GM18907 (cell line): Measurements from ENCODE around the gene PHYHIPL.

ENCODE experiments used
- ATAC-seq: cut with Tn5 transposase; IDR thresholded peaks from one replicate; pipeline ENCODE4 v1.9.1; 2021; ENCODE audit warnings: mild to moderate bottlenecking, moderate library complexity; ENCODE audit not compliant: unreplicated experiment

Gene PHYHIPL

GRCh38 chr10:59252491-59252890 lies 76.0 kb downstream of the PHYHIPL start:
- no peak for ATAC-seq

- ATAC-seq, result no peak
These were observed 79.0 kb downstream of the PHYHIPL start for GRCh38 chr10:59255463-59255862.

DNA sequence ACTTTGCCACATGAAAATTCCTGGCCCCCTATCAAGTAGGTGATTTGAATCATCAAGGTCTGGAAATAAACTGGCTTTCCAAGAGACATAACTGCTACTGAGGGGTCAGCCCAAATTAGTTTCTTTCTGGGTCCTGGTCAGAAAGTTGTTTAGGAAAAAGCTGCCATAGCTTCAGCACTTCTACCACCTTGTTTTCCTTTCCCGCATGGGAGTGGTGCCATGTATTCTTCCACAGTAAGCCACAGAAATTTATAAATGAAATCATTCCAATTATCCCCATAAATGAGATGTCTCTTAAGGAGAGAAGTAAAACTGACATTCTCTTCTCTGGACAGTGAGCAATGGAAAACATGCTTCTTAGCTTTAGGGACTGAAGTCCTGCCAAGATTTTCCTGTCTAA lies 80.8 kb downstream of the PHYHIPL start:
- no peak for ATAC-seq

- no peak for ATAC-seq
These were observed 82.4 kb downstream of the PHYHIPL start for GRCh38 chr10:59258890-59259289.

GRCh38 chr10:59265141-59265540 lies 88.7 kb downstream of the PHYHIPL start:
- ATAC-seq, result no peak

DNA sequence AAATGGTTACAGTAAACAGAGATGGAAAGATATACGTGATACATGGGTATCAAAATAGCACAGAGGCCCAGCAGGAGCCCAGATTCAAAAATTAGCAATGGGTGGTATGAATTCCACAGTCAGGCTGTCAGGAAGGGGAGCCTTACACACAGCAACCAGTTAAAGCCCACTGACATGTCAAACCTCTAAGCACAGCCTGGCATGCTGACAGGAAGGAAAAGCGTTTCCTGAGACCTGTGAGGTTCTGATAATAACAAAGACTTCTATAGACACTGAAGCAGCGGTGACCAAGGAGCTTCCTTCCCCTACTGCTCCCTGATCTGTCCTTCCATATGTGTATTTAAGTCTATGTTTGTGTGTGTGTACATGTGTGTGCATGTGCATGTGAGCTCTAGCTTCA lies 89.9 kb downstream of the PHYHIPL start:
- ATAC-seq, result no peak

DNA sequence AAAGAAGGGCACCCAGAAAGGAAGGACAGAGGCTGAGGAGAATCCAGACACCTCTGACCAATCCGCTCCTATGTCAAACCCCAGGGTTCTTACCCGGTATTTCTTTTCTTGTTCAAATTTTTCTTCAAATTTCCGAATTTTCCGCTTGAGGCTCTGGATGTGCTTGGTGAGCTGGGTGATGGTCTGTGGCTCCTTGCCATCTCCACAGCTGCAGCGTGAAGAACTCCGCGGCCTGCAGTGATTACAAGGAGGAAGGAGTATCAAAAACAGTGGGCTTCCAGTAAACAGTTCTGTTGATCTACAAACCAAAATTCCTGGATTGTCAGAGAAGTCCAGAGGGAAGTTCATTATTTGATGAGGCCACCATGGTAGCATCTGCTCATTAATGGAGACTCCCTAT lies 92.0 kb downstream of the PHYHIPL start:
- no peak for ATAC-seq

DNA sequence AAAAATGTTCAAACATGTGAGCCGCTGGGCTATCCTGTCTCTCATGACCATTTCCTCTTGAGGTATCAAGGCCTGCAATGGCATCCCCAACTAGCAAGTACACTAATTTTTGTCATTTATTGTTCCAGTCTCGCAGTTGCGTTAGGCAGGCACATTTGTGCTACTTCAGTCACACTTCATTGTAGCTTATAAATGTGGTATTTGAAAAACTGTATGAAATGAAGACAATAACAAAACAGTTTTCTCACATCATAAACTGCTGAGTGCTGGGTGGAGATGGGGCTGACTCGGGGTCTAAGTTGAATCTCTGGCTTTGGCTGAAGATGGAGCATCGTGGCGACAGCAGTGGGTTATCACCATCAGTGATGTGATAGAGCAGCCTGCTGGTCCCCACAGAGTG lies 93.2 kb downstream of the PHYHIPL start:
- no peak for ATAC-seq

GRCh38 chr10:59270492-59270891 lies 94.0 kb downstream of the PHYHIPL start:
- ATAC-seq, result no peak

- ATAC-seq, result no peak
These were observed 94.7 kb downstream of the PHYHIPL start for GRCh38 chr10:59271160-59271559.

DNA sequence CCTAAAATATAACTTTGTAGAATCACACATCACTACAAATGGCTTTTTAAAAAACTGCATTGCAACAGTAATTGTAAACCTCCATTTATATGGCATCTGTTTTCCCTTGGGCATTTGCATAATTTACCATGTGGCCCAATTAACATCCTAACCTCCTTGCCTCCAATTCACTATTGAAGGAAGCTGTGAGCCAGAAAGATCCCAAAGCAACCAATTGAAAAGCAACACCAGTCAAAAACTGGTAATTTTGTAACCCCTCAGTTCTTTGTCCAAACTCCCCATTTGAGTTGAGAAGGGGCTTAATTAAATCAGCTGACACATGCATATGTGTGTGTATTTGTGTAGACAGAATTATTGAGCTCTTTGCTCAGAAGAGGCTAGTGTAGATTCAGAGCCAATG lies 95.6 kb downstream of the PHYHIPL start:
- ATAC-seq, result no peak

- no peak for ATAC-seq
These were observed 97.0 kb downstream of the PHYHIPL start for GRCh38 chr10:59273445-59273844.

DNA sequence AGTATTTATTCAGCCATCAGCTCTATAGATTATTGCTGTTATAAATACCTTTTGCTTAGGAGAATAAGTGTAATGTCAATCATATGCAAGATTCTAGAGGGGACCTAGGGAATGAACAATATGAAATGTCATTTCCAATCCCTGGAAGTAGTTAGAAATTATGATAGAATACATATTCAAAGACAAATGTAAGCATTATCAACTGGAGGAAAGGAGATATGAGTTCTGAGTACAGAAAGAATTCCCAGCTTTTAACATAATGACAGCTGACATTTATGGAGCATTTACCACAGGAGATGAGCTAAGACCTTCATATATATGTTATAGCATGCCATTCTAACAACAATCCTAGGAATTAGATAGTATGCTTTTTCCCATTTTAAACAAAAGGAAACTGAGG lies 99.7 kb downstream of the PHYHIPL start:
- no peak for ATAC-seq

DNA sequence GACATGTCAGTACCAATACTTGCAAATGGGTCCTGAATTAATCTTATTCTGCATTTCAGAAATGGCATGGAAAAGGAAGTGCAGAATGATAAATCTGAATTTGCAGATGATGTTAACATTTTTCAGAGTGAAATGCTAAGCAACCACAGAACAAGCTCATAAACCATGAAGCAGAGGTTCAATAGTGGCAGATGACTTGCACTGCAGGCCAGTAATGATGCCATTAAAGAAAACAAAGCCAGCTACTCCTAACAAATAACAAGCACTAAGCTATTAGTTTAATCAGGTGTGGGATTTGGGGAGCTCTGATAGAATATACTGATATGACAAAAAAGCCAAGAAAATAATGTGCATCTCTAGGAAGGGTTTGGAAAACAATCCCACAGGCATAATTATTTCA lies 100.5 kb downstream of the PHYHIPL start:
- ATAC-seq, result no peak

GRCh38 chr10:59279476-59279875 lies 103.0 kb downstream of the PHYHIPL start:
- ATAC-seq, result no peak

- no peak for ATAC-seq
These were observed 103.6 kb downstream of the PHYHIPL start for GRCh38 chr10:59279991-59280505.

- no peak for ATAC-seq
These were observed 105.4 kb downstream of the PHYHIPL start for GRCh38 chr10:59281861-59282260.

- ATAC-seq, result no peak
These were observed 107.1 kb downstream of the PHYHIPL start for GRCh38 chr10:59283456-59284091.

GRCh38 chr10:59284118-59284975 lies 107.9 kb downstream of the PHYHIPL start:
- ATAC-seq, result no peak

DNA sequence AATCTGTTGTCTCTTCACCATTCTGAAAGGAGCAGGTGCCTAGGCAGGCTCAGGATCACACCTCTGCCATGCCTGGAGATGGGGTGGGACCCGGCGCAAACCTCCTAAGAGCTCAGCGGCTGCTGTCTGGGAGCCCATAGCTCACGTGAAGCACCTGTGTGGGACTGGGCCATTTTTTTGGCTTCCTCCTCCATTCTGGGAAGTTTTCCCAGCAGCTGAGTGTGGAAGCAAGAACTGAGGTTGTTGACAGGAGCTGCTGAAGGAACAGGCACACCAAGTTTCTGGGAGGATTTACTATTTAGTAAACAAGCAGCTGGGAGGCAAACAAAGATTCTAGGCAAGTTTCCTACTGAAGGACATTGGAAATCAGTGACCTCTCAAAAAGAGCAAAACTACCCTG lies 108.6 kb downstream of the PHYHIPL start:
- ATAC-seq, result no peak

DNA sequence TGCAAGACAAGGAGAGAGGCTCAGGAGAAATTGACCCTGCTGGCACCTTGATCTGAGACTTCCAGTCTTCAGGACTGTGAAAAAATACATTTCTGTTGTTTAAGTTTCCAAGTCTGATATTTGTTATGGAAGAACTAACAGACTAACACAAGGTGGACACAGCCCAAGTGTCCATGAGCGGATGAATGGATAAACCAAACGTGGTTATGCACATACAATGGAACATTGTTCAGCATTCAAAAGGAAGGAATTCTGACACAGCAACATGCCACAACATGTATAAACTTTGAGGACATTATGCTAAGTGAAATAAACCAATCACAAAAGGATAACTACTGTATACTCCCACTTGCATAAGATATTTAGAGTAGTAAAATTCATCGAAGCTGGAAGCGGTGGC lies 109.4 kb downstream of the PHYHIPL start:
- ATAC-seq, result no peak

GRCh38 chr10:59287587-59288255 lies 111.3 kb downstream of the PHYHIPL start:
- ATAC-seq, result no peak
